ENCODE measurements around the gene CD3G. TPM values are rescaled to one million over a fixed set of nuclear protein-coding genes. Genes with fewer than 3 reads are reported as not detected.

CD3G gene
- total and polyA plus RNA-seq, 9 donors: 0.15 to 1.4 (median 0.40) TPM; not detected in 1

GRCh38 chr11:118314988-118315411, 29.1 kb upstream of the CD3G start:
- TF ChIP-seq POLR2A (IDR thresholded peaks at IDR 0.05) (no peak), EP300 (IDR thresholded peaks at IDR 0.05) (no peak), CTCF (IDR thresholded peaks at IDR 0.05) (no peak)
- 37 to 38% (median 38%) methylated on average over 7 of the region's 7 CpGs for WGBS, 3 donors
- Histone ChIP-seq H3K36me3 (no peaks in the 10 kb centered on the region), H3K4me1 (ENCODE audit: insufficient read depth) (no peaks in the 10 kb centered on the region), H3K9me3 (no peaks in the 10 kb centered on the region), H3K4me3 (no peak overlapping the region), H3K27ac (no peak overlapping the region), H3K27me3 (no peaks in the 10 kb centered on the region)
- intact Hi-C loops (cut with DNase I): no loop called here
- DNase-seq: no peak

- intact Hi-C loops (cut with DNase I): no loop called here
- Histone ChIP-seq H3K4me1 (ENCODE audit: insufficient read depth) (no peaks in the 10 kb centered on the region), H3K9me3 (no peaks in the 10 kb centered on the region), H3K4me3 (no peak overlapping the region), H3K27me3 (no peaks in the 10 kb centered on the region), H3K27ac (no peak overlapping the region), H3K36me3 (no peaks in the 10 kb centered on the region)
- no peak for DNase-seq
- WGBS, 3 donors: 69 to 79% (median 71%) methylated on average over 4 of the region's 4 CpGs
- TF ChIP-seq POLR2A (IDR thresholded peaks at IDR 0.05) (no peak), EP300 (IDR thresholded peaks at IDR 0.05) (no peak), CTCF (IDR thresholded peaks at IDR 0.05) (no peak)
Observed at GRCh38 chr11:118318124-118318523, 26.0 kb upstream of the CD3G start.

- WGBS, 3 donors: 86 to 90% (median 87%) methylated on average over 11 of the region's 11 CpGs
- H3K4me3 ChIP-seq: no peak overlapping the region
- intact Hi-C loops (cut with DNase I): no loop called here
- DNase-seq: no peak
- H3K4me1 ChIP-seq (ENCODE audit: insufficient read depth): no peaks in the 10 kb centered on the region
- no peaks in the 10 kb centered on the region for H3K27me3 ChIP-seq
- no peaks in the 10 kb centered on the region for H3K36me3 ChIP-seq
- no peak for TF ChIP-seq CTCF (IDR thresholded peaks at IDR 0.05)
- no peak for TF ChIP-seq POLR2A (IDR thresholded peaks at IDR 0.05)
- TF ChIP-seq EP300 (IDR thresholded peaks at IDR 0.05): no peak
- no peak overlapping the region for H3K27ac ChIP-seq
- no peaks in the 10 kb centered on the region for H3K9me3 ChIP-seq
Observed at GRCh38 chr11:118318581-118319336, 25.4 kb upstream of the CD3G start.

GRCh38 chr11:118319337-118319707, 24.8 kb upstream of the CD3G start:
- intact Hi-C loops (cut with DNase I): no loop called here
- DNase-seq: no peak
- Histone ChIP-seq H3K4me1 (ENCODE audit: insufficient read depth) (no peaks in the 10 kb centered on the region), H3K4me3 (no peak overlapping the region), H3K27me3 (no peaks in the 10 kb centered on the region), H3K9me3 (no peaks in the 10 kb centered on the region), H3K36me3 (no peaks in the 10 kb centered on the region), H3K27ac (no peak overlapping the region)
- WGBS, 3 donors: 36 to 68% (median 38%) methylated on average over 1 of the region's 1 CpG
- TF ChIP-seq EP300 (IDR thresholded peaks at IDR 0.05) (no peak), CTCF (IDR thresholded peaks at IDR 0.05) (no peak), POLR2A (IDR thresholded peaks at IDR 0.05) (no peak)

Data from ovary (tissue), 9 donors.